T-helper 2 cell treated with Interferon-gamma antibody and Interleukin-4, amounts not matched to agents 5 μg/mL and 100 μg/mL, for 36 hours (primary cell): ENCODE data around the gene PPP1R15B.

Experiments
- DNase-seq: peaks from one replicate; pipeline ENCODE4 v3.0.0; 2021; ENCODE audit warnings: low spot score
- H3K27ac Mint-ChIP-seq: one replicate; pipeline ENCODE4 v1.8.0; 2021; ENCODE audit warnings: mild to moderate bottlenecking, mixed read lengths
- H3K27me3 Mint-ChIP-seq: one replicate; pipeline ENCODE4 v1.8.0; 2021; ENCODE audit warnings: low read depth, mixed read lengths
- H3K36me3 Mint-ChIP-seq: one replicate; pipeline ENCODE4 v1.8.0; 2021; ENCODE audit warnings: low read depth, mixed read lengths
- H3K4me1 Mint-ChIP-seq: one replicate; pipeline ENCODE4 v1.8.0; 2021; ENCODE audit warnings: low read depth, mixed read lengths
- H3K4me3 Mint-ChIP-seq: one replicate; pipeline ENCODE4 v1.8.0; 2022; ENCODE audit warnings: mild to moderate bottlenecking, moderate library complexity, mixed read lengths
- H3K9me3 Mint-ChIP-seq: one replicate; pipeline ENCODE4 v1.8.0; 2021; ENCODE audit warnings: mixed read lengths

Gene PPP1R15B

GRCh38 chr1:204448991-204449677 lies 37.5 kb upstream of the PPP1R15B start:
- no peak overlapping the region for H3K4me3 Mint-ChIP-seq
- no peaks in the 10 kb centered on the region for H3K9me3 Mint-ChIP-seq
- H3K27me3 Mint-ChIP-seq = no peaks in the 10 kb centered on the region
- peaks cover 15% of the 10 kb centered on the region for H3K36me3 Mint-ChIP-seq
- H3K27ac Mint-ChIP-seq = peak overlapping the region; percentile 57
- DNase-seq = no peak
- H3K4me1 Mint-ChIP-seq = peaks cover 28% of the 10 kb centered on the region

DNA sequence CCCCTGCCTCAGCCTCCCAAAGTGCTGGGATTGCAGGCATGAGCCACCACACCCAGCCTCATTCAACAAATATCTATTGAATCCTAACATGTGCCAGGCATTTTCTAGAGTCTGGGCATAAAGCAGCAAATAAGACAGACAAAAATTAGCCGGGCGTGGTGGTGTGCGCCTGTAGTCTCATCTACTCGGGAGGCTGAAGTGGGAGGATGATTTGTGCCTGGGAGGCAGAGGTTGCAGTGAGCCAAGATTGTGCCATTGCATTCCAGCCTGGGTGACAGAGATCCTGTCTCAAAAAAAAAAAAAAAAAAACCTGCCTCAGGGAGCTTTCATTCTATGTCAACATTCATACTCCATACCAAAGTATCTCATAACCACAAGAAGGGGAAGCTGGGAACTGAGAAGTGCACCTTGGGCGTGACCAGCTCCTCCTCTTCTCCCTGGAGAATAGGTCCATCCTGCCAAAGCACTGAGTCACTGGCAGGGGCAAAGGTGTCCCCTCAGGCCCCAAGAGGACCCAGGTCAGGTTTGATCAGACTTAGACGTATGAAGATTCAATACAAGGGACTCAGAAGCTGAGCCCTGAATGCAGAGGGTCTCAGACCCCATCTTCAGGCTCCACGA lies 36.8 kb upstream of the PPP1R15B start:
- Mint-ChIP-seq H3K27me3 (no peaks in the 10 kb centered on the region), H3K4me3 (no peak overlapping the region), H3K9me3 (no peaks in the 10 kb centered on the region), H3K36me3 (peaks cover 20% of the 10 kb centered on the region), H3K4me1 (peaks cover 32% of the 10 kb centered on the region), H3K27ac (no peak overlapping the region)
- no peak for DNase-seq

DNA sequence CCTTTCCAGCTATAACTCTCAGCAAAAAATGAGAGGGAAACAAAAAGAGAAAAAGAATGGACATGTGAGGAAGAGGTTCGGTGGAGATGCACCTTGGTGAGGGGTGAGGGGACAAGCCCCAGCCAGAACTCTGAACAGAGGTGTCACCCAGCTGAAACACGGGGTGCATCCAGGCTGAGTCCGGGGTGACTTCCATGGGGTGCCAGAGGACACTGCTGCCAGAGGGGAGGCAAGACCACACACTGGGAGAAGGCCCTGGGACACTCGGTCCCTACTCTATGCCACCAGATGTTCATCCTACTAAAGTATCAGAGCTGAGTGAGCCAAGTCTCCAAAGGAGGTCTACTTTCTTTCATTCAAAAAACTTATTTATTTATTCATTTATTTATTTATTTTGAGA lies 36.1 kb upstream of the PPP1R15B start:
- peaks cover 20% of the 10 kb centered on the region for H3K36me3 Mint-ChIP-seq
- H3K9me3 Mint-ChIP-seq = no peaks in the 10 kb centered on the region
- DNase-seq = no peak
- no peaks in the 10 kb centered on the region for H3K27me3 Mint-ChIP-seq
- H3K27ac Mint-ChIP-seq = no peak overlapping the region
- no peak overlapping the region for H3K4me3 Mint-ChIP-seq
- H3K4me1 Mint-ChIP-seq = peaks cover 25% of the 10 kb centered on the region

DNA sequence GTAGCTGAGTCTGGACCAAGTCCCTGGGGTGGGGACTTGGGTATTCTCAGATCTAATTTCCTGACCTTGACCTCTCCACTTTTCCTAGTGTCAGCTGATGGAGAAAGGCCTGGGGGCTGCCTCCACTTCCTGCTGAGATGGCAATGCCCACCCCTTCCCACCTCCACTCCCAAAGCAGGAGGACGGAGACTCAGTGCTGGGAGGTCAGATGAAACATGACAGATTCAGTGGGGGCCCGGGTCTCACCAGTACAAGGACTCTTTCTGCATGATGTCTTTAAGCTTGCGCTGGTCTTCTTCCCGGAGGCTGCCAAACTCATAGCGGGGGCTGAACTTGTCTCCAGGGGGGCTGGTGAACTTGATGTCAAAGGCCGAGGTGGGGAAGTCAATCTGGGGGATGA lies 35.6 kb upstream of the PPP1R15B start:
- H3K36me3 Mint-ChIP-seq = peaks cover 20% of the 10 kb centered on the region
- no peak overlapping the region for H3K4me3 Mint-ChIP-seq
- no peaks in the 10 kb centered on the region for H3K27me3 Mint-ChIP-seq
- no peak for DNase-seq
- H3K4me1 Mint-ChIP-seq = peaks cover 24% of the 10 kb centered on the region
- no peak overlapping the region for H3K27ac Mint-ChIP-seq
- no peaks in the 10 kb centered on the region for H3K9me3 Mint-ChIP-seq

DNA sequence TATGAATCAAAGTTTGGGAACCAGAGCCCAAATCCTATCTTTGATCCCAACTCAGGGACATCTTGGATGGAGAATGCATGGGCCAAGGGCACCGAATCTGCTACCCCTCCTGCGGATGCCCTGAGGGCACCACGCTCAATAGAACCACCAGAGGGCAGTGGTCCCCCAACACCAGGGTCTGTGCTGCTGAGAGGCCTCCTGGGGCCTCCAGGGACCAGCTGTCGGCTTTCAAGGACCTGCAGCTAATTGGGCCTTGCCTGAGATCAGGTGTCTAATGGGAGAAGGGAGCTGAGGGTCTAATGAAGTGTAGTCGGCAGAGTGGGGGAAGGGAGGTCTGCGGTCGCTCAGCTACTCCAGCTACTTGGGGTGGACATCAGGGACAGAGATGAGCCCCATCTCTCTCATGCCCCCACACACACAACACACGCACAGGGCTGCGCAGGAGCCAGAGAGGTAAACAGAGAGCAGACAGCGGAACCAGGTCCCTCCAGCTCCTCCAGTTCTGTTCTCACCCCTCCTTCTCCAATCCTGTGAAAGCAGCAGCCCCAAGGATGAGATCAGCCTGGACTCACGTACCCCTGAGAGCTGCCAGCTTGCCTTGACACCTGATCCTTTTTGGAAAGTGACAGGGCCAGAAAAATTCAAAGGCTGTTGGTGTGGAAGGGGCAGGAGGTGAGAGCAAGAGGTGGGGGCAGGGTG lies 34.9 kb upstream of the PPP1R15B start:
- Mint-ChIP-seq H3K4me1 (peaks cover 24% of the 10 kb centered on the region), H3K36me3 (peaks cover 22% of the 10 kb centered on the region), H3K9me3 (no peaks in the 10 kb centered on the region), H3K27ac (peak overlapping the region; percentile 52), H3K4me3 (no peak overlapping the region), H3K27me3 (no peaks in the 10 kb centered on the region)
- DNase-seq = peak; percentile 60

DNA sequence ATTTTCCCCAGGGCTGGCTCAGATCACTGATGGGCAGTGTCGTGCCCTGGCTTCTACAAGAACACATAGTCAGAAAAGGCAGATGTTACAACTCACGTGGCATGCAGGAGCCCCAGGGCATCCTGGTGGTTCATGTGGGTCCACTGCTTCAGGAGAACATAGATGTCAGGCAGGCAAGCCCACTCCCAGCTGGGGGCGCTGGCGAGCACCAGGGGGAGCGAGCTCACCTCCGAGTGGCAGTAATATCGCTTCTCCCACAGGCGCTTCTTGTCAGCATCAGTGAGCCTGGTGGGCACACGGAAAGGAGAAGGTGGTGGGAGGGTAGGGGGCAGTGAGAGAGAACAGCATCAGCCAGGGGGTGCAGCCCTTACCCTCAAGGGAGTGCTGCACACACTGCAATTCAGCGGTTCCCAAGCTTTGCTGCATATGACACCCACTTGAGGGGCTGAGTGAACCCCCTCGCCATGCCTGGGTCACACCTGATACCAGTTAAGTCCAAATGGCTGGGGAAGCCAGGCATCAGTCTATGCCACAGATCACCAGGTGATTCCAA lies 34.3 kb upstream of the PPP1R15B start:
- Mint-ChIP-seq H3K4me3 (no peak overlapping the region), H3K27me3 (no peaks in the 10 kb centered on the region), H3K27ac (no peak overlapping the region), H3K9me3 (no peaks in the 10 kb centered on the region), H3K36me3 (peaks cover 23% of the 10 kb centered on the region), H3K4me1 (peaks cover 24% of the 10 kb centered on the region)
- DNase-seq = peak; percentile 21

- H3K4me3 Mint-ChIP-seq = no peak overlapping the region
- H3K4me1 Mint-ChIP-seq = peaks cover 19% of the 10 kb centered on the region
- peak; percentile 43 for DNase-seq
- peaks cover 26% of the 10 kb centered on the region for H3K36me3 Mint-ChIP-seq
- no peak overlapping the region for H3K27ac Mint-ChIP-seq
- H3K27me3 Mint-ChIP-seq = no peaks in the 10 kb centered on the region
- no peaks in the 10 kb centered on the region for H3K9me3 Mint-ChIP-seq
Measured at GRCh38 chr1:204443871-204444581, 32.4 kb upstream of the PPP1R15B start.

- H3K27me3 Mint-ChIP-seq = no peaks in the 10 kb centered on the region
- no peaks in the 10 kb centered on the region for H3K9me3 Mint-ChIP-seq
- DNase-seq = no peak
- H3K36me3 Mint-ChIP-seq = peaks cover 28% of the 10 kb centered on the region
- no peak overlapping the region for H3K27ac Mint-ChIP-seq
- no peak overlapping the region for H3K4me3 Mint-ChIP-seq
- H3K4me1 Mint-ChIP-seq = peaks cover 14% of the 10 kb centered on the region
Measured at GRCh38 chr1:204443260-204443619, 31.6 kb upstream of the PPP1R15B start.

GRCh38 chr1:204442376-204443259 lies 31.0 kb upstream of the PPP1R15B start:
- Mint-ChIP-seq H3K27ac (no peak overlapping the region), H3K4me3 (no peak overlapping the region), H3K27me3 (no peaks in the 10 kb centered on the region), H3K9me3 (no peaks in the 10 kb centered on the region), H3K36me3 (peaks cover 32% of the 10 kb centered on the region), H3K4me1 (peaks cover 12% of the 10 kb centered on the region)
- DNase-seq = no peak

DNA sequence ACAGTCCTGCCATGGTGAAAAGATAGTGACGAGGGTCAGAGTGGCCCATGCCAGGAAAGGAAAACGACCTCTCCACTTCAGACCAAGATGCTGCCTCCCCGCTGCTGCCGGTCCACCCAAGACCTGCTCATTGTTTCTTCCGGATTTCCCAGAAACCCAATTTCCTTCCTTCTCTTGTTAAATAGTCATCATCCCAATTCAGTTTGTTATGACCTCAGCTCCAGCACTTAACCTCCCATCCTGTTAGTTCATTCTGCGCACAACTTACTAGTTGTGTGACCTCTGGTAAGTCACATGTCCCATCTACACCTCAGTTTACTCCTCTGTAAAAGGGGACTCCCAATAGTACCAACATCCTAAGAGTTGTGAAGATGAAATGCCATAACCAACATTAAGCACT lies 29.9 kb upstream of the PPP1R15B start:
- Mint-ChIP-seq H3K4me1 (peaks cover 11% of the 10 kb centered on the region), H3K27me3 (no peaks in the 10 kb centered on the region), H3K36me3 (peaks cover 34% of the 10 kb centered on the region), H3K4me3 (no peak overlapping the region), H3K9me3 (no peaks in the 10 kb centered on the region), H3K27ac (no peak overlapping the region)
- no peak for DNase-seq

GRCh38 chr1:204439621-204440375 lies 28.2 kb upstream of the PPP1R15B start:
- H3K4me1 Mint-ChIP-seq = peaks cover 9% of the 10 kb centered on the region
- H3K9me3 Mint-ChIP-seq = no peaks in the 10 kb centered on the region
- no peak overlapping the region for H3K4me3 Mint-ChIP-seq
- H3K27ac Mint-ChIP-seq = no peak overlapping the region
- no peaks in the 10 kb centered on the region for H3K27me3 Mint-ChIP-seq
- DNase-seq = no peak
- peaks cover 31% of the 10 kb centered on the region for H3K36me3 Mint-ChIP-seq

DNA sequence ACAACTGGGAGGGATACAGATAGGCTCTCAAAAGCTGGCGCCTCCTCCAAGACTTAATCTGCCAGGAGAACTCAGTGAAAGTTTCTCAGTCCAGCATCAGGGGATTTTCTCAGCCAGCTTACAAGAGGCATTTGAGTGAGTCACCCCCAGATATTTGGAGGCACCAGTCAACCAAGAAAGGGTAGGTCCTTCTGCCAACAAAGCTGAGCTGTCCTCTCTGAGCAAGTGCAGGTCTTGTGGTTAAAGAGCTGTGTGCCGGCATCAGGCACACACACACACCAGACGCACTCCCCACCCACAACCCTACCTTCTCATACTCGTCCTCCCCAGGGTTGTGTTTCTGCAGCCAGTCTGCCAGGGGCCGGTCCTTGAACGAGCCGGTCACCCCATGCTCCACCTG lies 27.0 kb upstream of the PPP1R15B start:
- Mint-ChIP-seq H3K9me3 (no peaks in the 10 kb centered on the region), H3K36me3 (peaks cover 27% of the 10 kb centered on the region), H3K27me3 (no peaks in the 10 kb centered on the region), H3K27ac (no peak overlapping the region), H3K4me1 (peaks cover 2% of the 10 kb centered on the region), H3K4me3 (no peak overlapping the region)
- DNase-seq = peak; percentile 31
